ENCODE data around the gene CCNT1. TPM values are rescaled to one million over a fixed set of nuclear protein-coding genes. Genes with fewer than 3 reads are reported as not detected.

CCNT1 gene
- total RNA-seq, 1 donor from 2014 or later: 49.2 TPM

DNA sequence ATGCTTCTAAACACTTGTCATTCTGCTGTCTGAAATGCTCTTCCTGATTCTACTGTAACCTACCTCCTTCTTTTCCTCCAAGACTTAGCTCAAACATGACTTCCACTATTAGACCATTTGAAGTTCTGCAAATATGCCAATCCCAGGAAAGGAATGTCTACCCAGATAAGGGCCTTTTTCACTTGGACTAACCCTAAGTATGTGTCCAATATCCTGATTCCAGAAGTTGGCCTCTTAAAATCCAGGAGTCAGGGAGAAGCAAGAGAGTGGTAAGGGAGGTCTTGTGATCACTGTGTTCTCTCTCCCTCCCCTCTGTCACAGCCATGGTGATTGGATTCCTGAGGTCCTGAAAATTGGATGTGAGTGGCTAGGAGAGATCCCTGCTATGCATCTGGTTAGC, 42.2 kb upstream of the CCNT1 start:
- H3K4me3 ChIP-seq (ENCODE audit: insufficient read depth, low read depth, low read length): no peak overlapping the region
- H3K9me3 ChIP-seq (ENCODE audit: insufficient read depth, low read depth, low read length): no peaks in the 10 kb centered on the region
- H2AFZ ChIP-seq (ENCODE audit: low read depth, low read length): no peak overlapping the region
- H3K4me2 ChIP-seq (ENCODE audit: low read length): no peak overlapping the region
- no peak for TF ChIP-seq EZH2 (IDR thresholded peaks at IDR 0.05; ENCODE audit: insufficient read depth, low read length)
- TF ChIP-seq, protein P1, sequence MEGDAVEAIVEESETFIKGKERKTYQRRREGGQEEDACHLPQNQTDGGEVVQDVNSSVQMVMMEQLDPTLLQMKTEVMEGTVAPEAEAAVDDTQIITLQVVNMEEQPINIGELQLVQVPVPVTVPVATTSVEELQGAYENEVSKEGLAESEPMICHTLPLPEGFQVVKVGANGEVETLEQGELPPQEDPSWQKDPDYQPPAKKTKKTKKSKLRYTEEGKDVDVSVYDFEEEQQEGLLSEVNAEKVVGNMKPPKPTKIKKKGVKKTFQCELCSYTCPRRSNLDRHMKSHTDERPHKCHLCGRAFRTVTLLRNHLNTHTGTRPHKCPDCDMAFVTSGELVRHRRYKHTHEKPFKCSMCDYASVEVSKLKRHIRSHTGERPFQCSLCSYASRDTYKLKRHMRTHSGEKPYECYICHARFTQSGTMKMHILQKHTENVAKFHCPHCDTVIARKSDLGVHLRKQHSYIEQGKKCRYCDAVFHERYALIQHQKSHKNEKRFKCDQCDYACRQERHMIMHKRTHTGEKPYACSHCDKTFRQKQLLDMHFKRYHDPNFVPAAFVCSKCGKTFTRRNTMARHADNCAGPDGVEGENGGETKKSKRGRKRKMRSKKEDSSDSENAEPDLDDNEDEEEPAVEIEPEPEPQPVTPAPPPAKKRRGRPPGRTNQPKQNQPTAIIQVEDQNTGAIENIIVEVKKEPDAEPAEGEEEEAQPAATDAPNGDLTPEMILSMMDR (IDR thresholded peaks at IDR 0.05; ENCODE audit: insufficient read depth, low read depth, low read length): no peak
- no peaks in the 10 kb centered on the region for H3K4me1 Mint-ChIP-seq (ENCODE audit: low read depth, unreplicated experiment)
- no peak for DNase-seq (ENCODE audit: low read depth)
- H3K27me3 ChIP-seq (ENCODE audit: insufficient read depth, low read length): no peaks in the 10 kb centered on the region
- H3K9me3 Mint-ChIP-seq (ENCODE audit: unreplicated experiment): no peaks in the 10 kb centered on the region
- H3K27ac Mint-ChIP-seq (ENCODE audit: unreplicated experiment): no peak overlapping the region
- no peak for FAIRE-seq
- no peaks in the 10 kb centered on the region for H3K36me3 Mint-ChIP-seq (ENCODE audit: low read depth, unreplicated experiment)
- no peak overlapping the region for H3K4me3 Mint-ChIP-seq (ENCODE audit: unreplicated experiment)
- no peak overlapping the region for H3K9ac ChIP-seq (ENCODE audit: low read length)
- H3K36me3 ChIP-seq (ENCODE audit: insufficient read depth, low read length): no peaks in the 10 kb centered on the region
- peaks cover 11% of the 10 kb centered on the region for H3K27me3 Mint-ChIP-seq (ENCODE audit: low read depth, unreplicated experiment)
- H3K27ac ChIP-seq (ENCODE audit: low read depth, low read length): no peak overlapping the region
- H3K4me1 ChIP-seq (ENCODE audit: insufficient read depth, low read length): no peaks in the 10 kb centered on the region
- H4K20me1 ChIP-seq (ENCODE audit: insufficient read depth, low read length): no peaks in the 10 kb centered on the region
- H3K79me2 ChIP-seq (ENCODE audit: insufficient read depth, low read length): no peaks in the 10 kb centered on the region

DNA sequence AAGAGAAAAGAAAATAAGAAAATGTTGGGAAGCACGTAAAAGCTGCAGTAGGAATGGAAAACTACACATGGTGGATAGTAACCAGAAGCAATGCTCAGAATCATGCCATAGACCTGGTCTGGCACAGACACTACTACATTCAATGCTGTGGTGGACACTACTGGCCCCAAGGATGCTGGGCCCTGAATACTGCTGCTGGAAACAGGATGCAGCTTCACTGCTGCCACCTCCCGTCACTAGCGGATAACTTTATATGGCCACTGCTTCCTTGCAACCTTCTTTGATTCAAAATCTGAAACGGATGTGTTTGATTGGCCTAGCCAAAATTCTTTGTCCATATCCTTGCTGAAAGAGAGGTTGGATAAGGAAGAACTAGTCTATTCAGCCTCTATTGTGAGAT, 41.7 kb upstream of the CCNT1 start:
- H3K4me3 ChIP-seq (ENCODE audit: insufficient read depth, low read depth, low read length): no peak overlapping the region
- H3K79me2 ChIP-seq (ENCODE audit: insufficient read depth, low read length): no peaks in the 10 kb centered on the region
- no peak for TF ChIP-seq EZH2 (IDR thresholded peaks at IDR 0.05; ENCODE audit: insufficient read depth, low read length)
- TF ChIP-seq, protein P1 (IDR thresholded peaks at IDR 0.05; ENCODE audit: insufficient read depth, low read depth, low read length): no peak
- H2AFZ ChIP-seq (ENCODE audit: low read depth, low read length): no peak overlapping the region
- no peaks in the 10 kb centered on the region for H3K4me1 ChIP-seq (ENCODE audit: insufficient read depth, low read length)
- no peaks in the 10 kb centered on the region for H3K4me1 Mint-ChIP-seq (ENCODE audit: low read depth, unreplicated experiment)
- no peaks in the 10 kb centered on the region for H3K36me3 Mint-ChIP-seq (ENCODE audit: low read depth, unreplicated experiment)
- H3K27me3 Mint-ChIP-seq (ENCODE audit: low read depth, unreplicated experiment): peaks cover 14% of the 10 kb centered on the region
- no peak overlapping the region for H3K9ac ChIP-seq (ENCODE audit: low read length)
- H3K9me3 Mint-ChIP-seq (ENCODE audit: unreplicated experiment): no peaks in the 10 kb centered on the region
- H3K9me3 ChIP-seq (ENCODE audit: insufficient read depth, low read depth, low read length): no peaks in the 10 kb centered on the region
- H3K4me3 Mint-ChIP-seq (ENCODE audit: unreplicated experiment): no peak overlapping the region
- H3K36me3 ChIP-seq (ENCODE audit: insufficient read depth, low read length): no peaks in the 10 kb centered on the region
- H3K27me3 ChIP-seq (ENCODE audit: insufficient read depth, low read length): no peaks in the 10 kb centered on the region
- H3K4me2 ChIP-seq (ENCODE audit: low read length): no peak overlapping the region
- H4K20me1 ChIP-seq (ENCODE audit: insufficient read depth, low read length): peaks cover 2% of the 10 kb centered on the region
- no peak overlapping the region for H3K27ac ChIP-seq (ENCODE audit: low read depth, low read length)
- no peak for FAIRE-seq
- no peak for DNase-seq (ENCODE audit: low read depth)
- H3K27ac Mint-ChIP-seq (ENCODE audit: unreplicated experiment): no peak overlapping the region

GRCh38 chr12:48750769-48751356, 34.4 kb upstream of the CCNT1 start:
- Histone ChIP-seq H3K9me3 (ENCODE audit: insufficient read depth, low read depth, low read length) (no peaks in the 10 kb centered on the region), H4K20me1 (ENCODE audit: insufficient read depth, low read length) (peaks cover 3% of the 10 kb centered on the region), H2AFZ (ENCODE audit: low read depth, low read length) (no peak overlapping the region), H3K9ac (ENCODE audit: low read length) (no peak overlapping the region), H3K4me1 (ENCODE audit: insufficient read depth, low read length) (no peaks in the 10 kb centered on the region), H3K4me2 (ENCODE audit: low read length) (no peak overlapping the region), H3K79me2 (ENCODE audit: insufficient read depth, low read length) (no peaks in the 10 kb centered on the region), H3K36me3 (ENCODE audit: insufficient read depth, low read length) (no peaks in the 10 kb centered on the region), H3K27me3 (ENCODE audit: insufficient read depth, low read length) (no peaks in the 10 kb centered on the region), H3K4me3 (ENCODE audit: insufficient read depth, low read depth, low read length) (no peak overlapping the region), H3K27ac (ENCODE audit: low read depth, low read length) (no peak overlapping the region)
- Mint-ChIP-seq H3K4me1 (ENCODE audit: low read depth, unreplicated experiment) (peaks cover 3% of the 10 kb centered on the region), H3K4me3 (ENCODE audit: unreplicated experiment) (no peak overlapping the region), H3K27ac (ENCODE audit: unreplicated experiment) (no peak overlapping the region), H3K36me3 (ENCODE audit: low read depth, unreplicated experiment) (no peaks in the 10 kb centered on the region), H3K9me3 (ENCODE audit: unreplicated experiment) (no peaks in the 10 kb centered on the region), H3K27me3 (ENCODE audit: low read depth, unreplicated experiment) (peaks cover 22% of the 10 kb centered on the region)
- TF ChIP-seq EZH2 (IDR thresholded peaks at IDR 0.05; ENCODE audit: insufficient read depth, low read length): no peak
- TF ChIP-seq, protein P1 (IDR thresholded peaks at IDR 0.05; ENCODE audit: insufficient read depth, low read depth, low read length): no peak
- DNase-seq (ENCODE audit: low read depth) (no peak), FAIRE-seq (no peak)
